T-helper 2 cell treated with Interferon-gamma antibody and Interleukin-4, amounts not matched to agents 5 μg/mL and 100 μg/mL, for 36 hours (primary cell): ENCODE results near the gene PDZD7.
"Not testable (repeated sequence)": the region's sequence is repeated elsewhere in the genome, so short reads cannot be mapped to it uniquely, and the experiment has no call there.

Source experiments
- DNase-seq: peaks from one replicate; pipeline ENCODE4 v3.0.0; 2021; ENCODE audit warnings: low spot score
- H3K27ac Mint-ChIP-seq: one replicate; pipeline ENCODE4 v1.8.0; 2021; ENCODE audit warnings: mild to moderate bottlenecking, mixed read lengths
- H3K27me3 Mint-ChIP-seq: one replicate; pipeline ENCODE4 v1.8.0; 2021; ENCODE audit warnings: low read depth, mixed read lengths
- H3K36me3 Mint-ChIP-seq: one replicate; pipeline ENCODE4 v1.8.0; 2021; ENCODE audit warnings: low read depth, mixed read lengths
- H3K4me1 Mint-ChIP-seq: one replicate; pipeline ENCODE4 v1.8.0; 2021; ENCODE audit warnings: low read depth, mixed read lengths
- H3K4me3 Mint-ChIP-seq: one replicate; pipeline ENCODE4 v1.8.0; 2022; ENCODE audit warnings: mild to moderate bottlenecking, moderate library complexity, mixed read lengths
- H3K9me3 Mint-ChIP-seq: one replicate; pipeline ENCODE4 v1.8.0; 2021; ENCODE audit warnings: mixed read lengths

The PDZD7 gene

DNA sequence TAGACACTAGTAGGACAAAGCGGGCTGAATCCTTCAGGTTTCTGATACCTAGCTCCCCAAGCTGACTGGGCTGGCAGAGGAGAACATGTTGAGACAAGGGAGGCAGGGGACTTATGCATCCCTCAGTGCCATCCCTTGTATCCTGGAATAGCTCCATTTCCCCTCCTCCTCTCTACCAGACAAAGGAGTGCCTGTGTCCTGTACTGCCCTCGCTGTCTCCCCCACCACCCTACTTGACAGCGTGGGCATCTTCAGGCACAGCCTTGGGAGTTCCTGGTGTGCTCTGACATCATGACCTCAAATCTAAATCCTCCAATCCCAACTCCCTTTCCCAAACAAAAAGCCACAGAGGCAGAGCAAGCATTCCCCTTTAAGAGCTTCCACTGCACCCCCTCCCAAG, 9.1 kb upstream of the PDZD7 start:
- no peak overlapping the region for H3K4me3 Mint-ChIP-seq
- no peaks in the 10 kb centered on the region for H3K9me3 Mint-ChIP-seq
- peaks cover 21% of the 10 kb centered on the region for H3K4me1 Mint-ChIP-seq
- no peak for DNase-seq
- H3K27ac Mint-ChIP-seq = no peak overlapping the region
- peaks cover 11% of the 10 kb centered on the region for H3K27me3 Mint-ChIP-seq
- peaks cover 22% of the 10 kb centered on the region for H3K36me3 Mint-ChIP-seq

DNA sequence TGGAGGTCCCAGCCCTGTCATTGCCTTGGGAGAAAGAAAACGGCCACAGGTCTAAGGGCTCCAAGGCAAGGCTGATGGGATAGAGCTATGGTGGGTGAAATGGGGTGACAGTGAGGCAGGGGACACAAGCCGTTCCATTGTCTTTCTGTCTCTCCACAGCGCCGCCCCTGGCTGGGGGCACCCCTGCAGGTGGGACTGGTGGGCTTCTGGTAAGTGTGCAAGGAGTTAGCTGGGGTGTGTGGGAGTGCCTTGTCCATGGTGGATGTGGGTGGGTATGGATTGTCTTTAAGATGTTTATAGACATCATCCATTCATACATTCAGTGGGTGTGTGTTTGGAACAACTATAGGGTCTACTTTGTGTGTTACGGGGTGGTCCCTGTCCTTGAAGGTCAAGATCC, 7.6 kb upstream of the PDZD7 start:
- peaks cover 24% of the 10 kb centered on the region for H3K4me1 Mint-ChIP-seq
- peaks cover under 1% of the 10 kb centered on the region for H3K27me3 Mint-ChIP-seq
- no peak overlapping the region for H3K4me3 Mint-ChIP-seq
- H3K9me3 Mint-ChIP-seq = no peaks in the 10 kb centered on the region
- no peak for DNase-seq
- H3K36me3 Mint-ChIP-seq = peaks cover 25% of the 10 kb centered on the region
- no peak overlapping the region for H3K27ac Mint-ChIP-seq

DNA sequence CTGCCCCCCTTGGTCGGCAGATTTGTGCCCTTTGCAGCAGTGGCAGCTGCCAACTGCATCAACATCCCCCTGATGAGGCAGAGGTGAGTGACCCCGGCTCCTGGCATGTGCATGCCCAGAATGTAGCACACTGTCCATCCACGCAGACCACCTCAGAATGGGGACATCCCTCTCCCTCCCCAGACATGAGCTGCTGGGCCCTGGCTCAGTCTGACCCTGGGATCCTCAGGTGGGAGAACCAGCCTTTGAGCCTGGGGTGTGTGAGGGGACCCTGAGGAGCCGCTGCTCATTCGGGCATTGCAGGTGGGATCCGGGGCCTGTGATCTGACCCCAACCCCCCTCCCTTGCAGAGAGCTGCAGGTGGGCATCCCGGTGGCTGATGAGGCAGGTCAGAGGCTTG, 5.8 kb upstream of the PDZD7 start:
- no peak for DNase-seq
- Mint-ChIP-seq H3K27ac (no peak overlapping the region), H3K4me3 (no peak overlapping the region), H3K4me1 (peaks cover 21% of the 10 kb centered on the region), H3K36me3 (peaks cover 25% of the 10 kb centered on the region), H3K9me3 (no peaks in the 10 kb centered on the region), H3K27me3 (no peaks in the 10 kb centered on the region)

DNA sequence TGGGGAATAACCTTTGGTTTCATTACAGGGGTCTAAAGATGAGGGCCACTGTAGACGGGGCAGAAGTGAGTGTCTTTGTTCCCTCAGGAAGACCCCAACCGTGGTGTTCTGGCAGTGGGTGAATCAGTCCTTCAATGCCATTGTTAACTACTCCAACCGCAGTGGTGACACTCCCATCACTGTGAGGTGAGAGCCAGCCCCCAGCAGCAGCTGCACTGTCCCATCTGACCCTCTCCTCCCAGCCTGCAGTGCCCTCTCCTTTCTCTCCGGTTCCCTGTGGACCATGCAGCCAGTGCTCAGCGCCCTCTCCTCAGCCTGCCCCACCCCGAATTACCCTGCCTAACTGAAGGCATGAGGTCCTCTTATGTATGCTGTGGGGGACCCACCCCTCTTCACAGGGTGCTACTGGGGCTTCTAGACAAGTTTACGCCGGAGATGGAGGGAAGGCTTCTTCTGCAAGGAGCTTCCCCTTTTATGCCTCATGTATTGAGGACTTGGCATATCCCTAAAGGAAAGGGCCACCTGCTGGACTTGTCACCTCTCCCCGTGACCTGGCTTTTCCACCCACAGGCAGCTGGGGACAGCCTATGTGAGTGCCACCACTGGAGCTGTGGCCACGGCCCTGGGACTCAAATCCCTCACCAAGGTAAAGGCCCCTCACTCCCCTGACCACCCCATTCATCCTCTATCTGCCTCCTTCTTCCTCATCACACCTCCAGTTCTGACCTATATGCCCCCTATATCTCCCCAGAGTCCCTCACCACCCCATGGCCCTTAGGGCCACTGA, 5.2 kb upstream of the PDZD7 start:
- peaks cover 22% of the 10 kb centered on the region for H3K4me1 Mint-ChIP-seq
- H3K27me3 Mint-ChIP-seq = no peaks in the 10 kb centered on the region
- H3K9me3 Mint-ChIP-seq = no peaks in the 10 kb centered on the region
- no peak overlapping the region for H3K27ac Mint-ChIP-seq
- H3K4me3 Mint-ChIP-seq = no peak overlapping the region
- DNase-seq = no peak
- H3K36me3 Mint-ChIP-seq = peaks cover 24% of the 10 kb centered on the region

DNA sequence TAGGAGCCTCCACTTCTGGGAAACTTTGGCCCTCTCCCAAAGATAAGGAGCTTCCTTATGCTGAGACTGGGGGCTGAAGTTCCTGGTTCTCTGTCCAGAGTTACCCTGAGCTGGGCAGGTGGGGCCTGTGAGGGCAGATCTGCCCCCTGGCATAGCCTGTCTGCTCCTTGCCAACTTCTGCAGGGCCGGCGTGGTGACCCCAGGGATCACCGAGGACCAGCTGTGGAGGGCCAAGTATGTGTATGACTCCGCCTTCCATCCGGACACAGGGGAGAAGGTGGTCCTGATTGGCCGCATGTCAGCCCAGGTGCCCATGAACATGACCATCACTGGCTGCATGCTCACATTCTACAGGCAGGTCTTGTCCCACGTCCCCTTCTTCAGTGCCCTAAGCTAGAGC, 4.4 kb upstream of the PDZD7 start:
- H3K27ac Mint-ChIP-seq = no peak overlapping the region
- no peaks in the 10 kb centered on the region for H3K9me3 Mint-ChIP-seq
- H3K27me3 Mint-ChIP-seq = no peaks in the 10 kb centered on the region
- DNase-seq = no peak
- no peak overlapping the region for H3K4me3 Mint-ChIP-seq
- H3K4me1 Mint-ChIP-seq = peaks cover 20% of the 10 kb centered on the region
- peaks cover 23% of the 10 kb centered on the region for H3K36me3 Mint-ChIP-seq

DNA sequence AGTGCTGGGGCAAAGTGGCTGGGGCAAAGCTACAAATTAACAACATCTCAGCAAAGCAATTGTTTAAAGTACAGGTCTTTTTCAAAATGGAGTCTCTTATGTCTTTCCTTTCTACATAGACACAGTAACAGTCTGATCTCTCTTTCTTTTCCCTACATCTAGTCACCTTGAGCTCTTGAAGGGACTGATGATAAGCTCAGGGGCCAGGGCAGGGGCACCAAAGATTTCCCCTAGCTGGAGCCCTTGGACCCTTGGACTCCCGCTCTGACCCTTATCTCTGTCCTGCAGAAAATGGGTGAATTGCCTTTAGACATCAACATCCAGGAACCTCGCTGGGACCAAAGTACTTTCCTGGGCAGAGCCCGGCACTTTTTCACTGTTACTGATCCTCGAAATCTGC, 3.5 kb upstream of the PDZD7 start:
- not testable (repeated sequence) for H3K4me3 Mint-ChIP-seq

DNA sequence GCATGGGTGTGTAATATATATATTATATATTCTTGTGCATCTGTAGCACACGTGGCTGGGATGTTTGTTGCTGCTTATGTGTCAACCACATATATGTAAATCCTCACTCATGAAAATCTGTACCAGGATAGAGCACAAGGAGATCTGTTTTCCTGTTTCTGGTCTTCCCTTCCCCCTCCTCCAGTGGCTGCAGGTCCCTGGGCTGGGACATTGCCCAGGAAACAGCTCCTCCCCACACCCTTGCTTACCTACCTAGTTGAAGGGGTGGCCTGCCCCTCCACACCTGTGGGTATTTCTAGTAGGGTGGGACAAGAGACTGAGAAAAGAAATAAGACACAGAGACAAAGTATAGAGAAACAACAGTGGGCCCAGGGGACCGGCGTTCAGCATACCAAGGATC, 2.3 kb upstream of the PDZD7 start:
- Mint-ChIP-seq H3K4me3 (peak overlapping the region; percentile 47), H3K27ac (no peak overlapping the region)

More for the DNA sequence above, 3.5 kb upstream of the PDZD7 start:
- peaks cover 20% of the 10 kb centered on the region for H3K4me1 Mint-ChIP-seq
- not testable (repeated sequence) for H3K27me3 Mint-ChIP-seq, H3K9me3 Mint-ChIP-seq, DNase-seq, H3K27ac Mint-ChIP-seq
- peaks cover 23% of the 10 kb centered on the region for H3K36me3 Mint-ChIP-seq

DNA sequence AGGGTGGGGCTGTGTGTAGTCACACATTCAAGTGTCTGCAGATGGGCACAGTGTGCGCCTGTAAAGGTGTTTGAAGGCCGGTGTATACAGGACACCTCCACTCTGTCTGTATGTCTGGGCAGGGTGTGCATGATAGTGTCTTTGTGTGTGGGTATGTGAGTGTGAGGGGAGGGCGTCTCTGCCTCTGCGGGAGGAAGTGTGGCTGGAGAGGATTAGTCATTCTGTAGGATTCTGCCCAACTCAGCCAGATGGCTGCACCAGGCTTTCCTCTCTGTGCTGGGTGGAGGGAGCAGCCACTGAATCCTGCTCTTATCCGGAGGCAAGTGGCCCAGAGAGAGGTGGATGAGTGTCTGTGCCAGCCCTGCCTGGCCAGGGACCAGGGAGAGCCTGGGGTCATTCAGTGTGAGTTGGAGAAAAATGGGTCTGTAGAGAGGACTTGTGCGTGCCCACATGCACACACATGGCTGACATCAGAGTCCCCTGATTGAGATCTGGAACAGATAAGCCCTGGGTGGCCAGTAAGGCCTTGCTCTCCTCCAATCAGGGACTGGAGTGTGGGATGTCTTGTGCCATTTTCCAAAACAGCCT, 1.8 kb upstream of the PDZD7 start:
- DNase-seq = peak; percentile 76
- no peaks in the 10 kb centered on the region for H3K9me3 Mint-ChIP-seq
- H3K4me3 Mint-ChIP-seq = peak overlapping the region; percentile 90
- peak overlapping the region; percentile 95 for H3K27ac Mint-ChIP-seq
- H3K4me1 Mint-ChIP-seq = peaks cover 20% of the 10 kb centered on the region
- H3K36me3 Mint-ChIP-seq = peaks cover 14% of the 10 kb centered on the region
- peaks cover 13% of the 10 kb centered on the region for H3K27me3 Mint-ChIP-seq

More for the DNA sequence above, 2.3 kb upstream of the PDZD7 start:
- peaks cover 10% of the 10 kb centered on the region for H3K27me3 Mint-ChIP-seq
- no peak for DNase-seq
- H3K9me3 Mint-ChIP-seq = no peaks in the 10 kb centered on the region
- peaks cover 20% of the 10 kb centered on the region for H3K4me1 Mint-ChIP-seq
- H3K36me3 Mint-ChIP-seq = peaks cover 19% of the 10 kb centered on the region

DNA sequence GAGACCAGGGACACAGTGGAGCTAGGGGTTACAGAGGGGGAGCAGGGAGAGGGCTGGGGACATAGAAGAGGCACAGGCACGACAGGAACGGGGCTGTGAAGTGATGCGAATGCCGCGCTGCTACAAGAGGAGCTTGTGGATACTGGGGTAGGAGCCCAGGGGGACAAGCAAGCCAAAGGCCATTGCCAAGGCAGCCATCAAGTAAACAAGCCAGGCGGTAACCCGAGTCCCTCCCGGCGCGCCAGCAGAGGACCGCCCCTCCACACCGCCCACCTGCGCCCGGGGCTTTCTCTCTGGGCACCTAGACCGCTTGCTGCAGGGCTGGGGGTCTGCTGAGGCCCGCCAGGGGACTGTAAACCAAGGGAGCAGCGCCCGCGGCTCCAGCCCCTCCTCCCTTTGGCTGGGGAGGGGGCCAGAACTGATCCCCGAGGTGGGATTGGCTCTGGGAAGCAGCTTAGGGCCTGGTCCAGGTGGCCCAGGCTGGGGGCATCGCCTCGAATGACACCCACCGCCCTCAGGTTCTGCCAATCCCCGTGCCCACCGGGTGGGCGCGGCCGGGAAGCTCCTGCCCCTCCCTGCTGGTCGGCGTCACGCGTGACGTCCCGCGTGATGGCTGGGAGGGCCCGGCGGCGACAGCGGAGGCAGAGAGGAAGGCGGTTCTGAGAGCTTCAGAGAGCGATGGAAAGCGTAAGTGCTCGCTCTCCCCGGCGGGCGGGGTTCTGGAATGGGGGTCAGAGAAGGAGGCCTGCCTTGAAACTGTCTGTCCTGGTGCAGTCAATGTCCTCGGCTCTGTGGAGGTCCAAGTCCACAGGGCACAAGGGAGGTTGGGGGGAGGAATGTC, 1.1 kb upstream of the PDZD7 start:
- H3K27me3 Mint-ChIP-seq = peaks cover 19% of the 10 kb centered on the region
- H3K9me3 Mint-ChIP-seq = no peaks in the 10 kb centered on the region
- peak overlapping the region; percentile 95 for H3K27ac Mint-ChIP-seq
- peak overlapping the region; percentile 90 for H3K4me3 Mint-ChIP-seq
- peak; percentile 61 for DNase-seq
- H3K36me3 Mint-ChIP-seq = peaks cover 10% of the 10 kb centered on the region
- peaks cover 20% of the 10 kb centered on the region for H3K4me1 Mint-ChIP-seq

DNA sequence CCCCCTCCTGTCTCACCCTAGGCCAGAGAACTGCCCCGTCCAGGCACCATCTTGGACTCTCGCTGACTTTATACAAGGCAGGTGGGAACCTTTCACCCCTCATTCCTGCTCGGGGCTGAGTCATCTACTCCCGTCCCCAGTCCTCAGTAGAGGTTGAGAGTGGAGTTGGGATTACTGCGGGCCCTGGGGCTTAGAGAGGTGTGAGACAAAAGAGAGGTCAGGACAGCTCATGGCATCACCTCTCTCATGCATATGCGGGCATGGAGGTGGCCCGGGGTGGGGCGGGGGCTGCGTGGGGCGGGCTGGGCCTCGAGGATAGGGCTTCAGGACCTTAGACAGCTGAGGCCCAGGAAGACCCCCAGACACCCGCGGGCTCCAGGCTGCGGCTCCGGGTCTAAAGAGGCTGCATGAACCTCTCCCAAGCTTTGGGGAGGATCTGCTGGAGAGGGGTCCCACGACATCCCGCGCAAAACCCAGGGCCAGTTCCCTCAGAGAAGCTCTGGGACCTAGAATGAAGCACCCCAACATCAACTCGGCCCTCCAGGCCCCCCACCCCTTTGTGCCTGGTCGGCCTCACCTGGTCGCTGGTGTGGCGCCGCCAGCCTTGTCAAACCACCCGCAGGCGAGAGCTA, 317 bp downstream of the PDZD7 start:
- H3K4me3 Mint-ChIP-seq = peak overlapping the region; percentile 90
- H3K27ac Mint-ChIP-seq = peak overlapping the region; percentile 95
- H3K4me1 Mint-ChIP-seq = peaks cover 20% of the 10 kb centered on the region
- no peaks in the 10 kb centered on the region for H3K9me3 Mint-ChIP-seq
- H3K36me3 Mint-ChIP-seq = peaks cover 4% of the 10 kb centered on the region
- H3K27me3 Mint-ChIP-seq = peaks cover 19% of the 10 kb centered on the region
- DNase-seq = no peak

DNA sequence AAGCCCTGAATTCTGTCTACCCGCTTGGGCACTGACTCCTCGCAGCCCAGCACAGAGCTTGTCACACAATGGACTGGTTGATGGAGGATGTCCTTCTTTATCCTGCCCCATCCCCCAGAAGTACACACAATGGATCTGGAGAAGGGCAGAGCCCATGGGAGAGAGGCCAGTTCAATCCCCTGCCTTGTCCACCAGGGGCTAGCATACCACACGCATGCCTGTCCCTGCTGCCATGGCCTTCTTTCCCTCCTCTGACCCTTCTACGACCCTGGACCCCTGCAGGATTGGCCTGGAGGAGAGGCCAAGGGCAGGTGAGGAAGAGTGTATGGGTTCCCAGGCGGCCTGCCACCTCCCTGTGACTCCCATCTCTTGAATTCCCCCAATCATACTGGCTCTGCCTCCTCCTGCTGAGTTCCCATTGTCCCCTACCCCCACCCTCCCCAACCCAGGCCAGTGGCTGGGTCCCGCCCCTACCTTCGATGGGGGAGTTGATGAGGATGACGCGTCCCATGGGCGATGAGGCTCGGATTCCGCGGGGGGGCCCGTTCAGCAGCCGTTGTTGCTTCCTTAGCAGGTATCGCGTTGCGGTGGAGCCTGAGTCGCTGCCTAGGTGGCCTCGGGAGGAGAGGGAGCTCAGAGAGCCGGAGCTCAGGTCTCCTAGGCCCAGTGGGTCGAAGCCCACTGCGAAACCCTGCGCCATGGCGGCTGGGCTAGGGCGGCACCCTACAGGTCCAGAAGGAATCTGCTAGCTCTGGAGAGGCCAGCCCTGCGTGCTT, 1.2 kb downstream of the PDZD7 start:
- Mint-ChIP-seq H3K4me3 (no peak overlapping the region), H3K4me1 (peaks cover 18% of the 10 kb centered on the region), H3K27ac (no peak overlapping the region), H3K9me3 (no peaks in the 10 kb centered on the region), H3K36me3 (peaks cover 1% of the 10 kb centered on the region), H3K27me3 (peaks cover 19% of the 10 kb centered on the region)
- no peak for DNase-seq

DNA sequence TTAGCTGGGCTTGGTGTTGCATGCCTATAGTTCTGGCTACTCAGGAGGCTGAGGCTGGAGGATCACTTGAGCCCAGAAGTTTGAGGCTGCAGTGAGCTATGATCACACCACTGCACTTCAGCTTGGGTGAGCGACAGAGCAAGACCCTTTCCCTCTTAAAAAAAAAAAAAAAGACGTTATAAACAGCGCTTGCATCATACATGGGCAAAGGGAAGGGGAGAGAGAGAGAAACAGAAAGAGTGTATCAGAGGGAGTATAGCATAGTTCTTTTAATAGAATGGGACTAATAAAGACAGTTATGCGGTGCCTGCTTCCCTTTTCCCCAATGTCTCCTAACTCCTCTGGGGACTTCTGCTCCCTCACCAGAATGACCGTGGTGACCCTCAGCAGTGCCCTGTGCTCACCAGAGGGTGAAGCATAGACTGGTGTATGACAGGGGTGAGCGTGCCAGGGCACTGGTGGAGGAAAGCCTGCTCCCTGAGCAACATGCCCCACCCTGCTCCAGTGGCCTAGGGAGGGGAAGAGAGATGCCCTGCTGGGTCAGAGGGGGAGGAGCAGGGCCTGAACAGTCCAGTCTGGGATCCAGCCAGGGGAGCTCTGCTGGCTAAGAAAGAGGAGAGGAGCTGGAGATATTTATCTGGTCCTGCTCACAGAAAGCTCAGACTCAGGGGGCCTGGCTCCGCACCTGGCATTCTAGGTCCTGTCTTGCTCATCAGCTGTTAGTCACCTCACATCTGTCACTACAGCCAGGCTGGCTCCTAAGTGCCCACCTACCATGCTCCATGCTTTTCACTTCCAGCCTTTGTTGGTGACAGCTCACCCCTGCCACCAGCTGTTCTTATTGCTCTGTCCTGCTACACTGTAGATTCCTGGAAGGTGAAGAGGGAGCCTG, 2.2 kb downstream of the PDZD7 start:
- DNase-seq = no peak
- no peaks in the 10 kb centered on the region for H3K36me3 Mint-ChIP-seq
- no peak overlapping the region for H3K4me3 Mint-ChIP-seq
- H3K27me3 Mint-ChIP-seq = peaks cover 19% of the 10 kb centered on the region
- peaks cover 16% of the 10 kb centered on the region for H3K4me1 Mint-ChIP-seq
- no peaks in the 10 kb centered on the region for H3K9me3 Mint-ChIP-seq
- H3K27ac Mint-ChIP-seq = no peak overlapping the region
